HG03378 (cell line): Measurements from ENCODE around the gene EML6.

Source experiments
- ATAC-seq: cut with Tn5 transposase; IDR thresholded peaks from one replicate; pipeline ENCODE4 v1.9.1; 2021; ENCODE audit warnings: mild to moderate bottlenecking, moderate library complexity; ENCODE audit not compliant: unreplicated experiment

The EML6 gene

DNA sequence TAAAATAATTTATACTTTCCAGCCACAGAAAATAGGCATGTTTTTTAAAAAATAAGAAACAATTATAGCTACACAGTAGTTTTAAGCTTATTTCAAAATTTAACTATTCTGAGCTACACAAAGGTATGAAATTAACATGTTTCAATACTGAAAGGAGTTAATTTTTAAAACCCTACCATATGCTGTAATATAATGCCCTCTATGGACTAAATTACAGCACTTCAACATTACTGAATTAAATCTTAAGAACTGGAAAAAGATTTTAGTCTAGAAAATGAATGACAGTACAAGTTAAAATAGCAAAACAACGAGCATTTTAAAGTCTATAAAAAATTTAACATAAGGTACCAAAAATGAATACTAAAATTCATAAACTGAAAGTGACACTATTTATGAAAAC, 290.5 kb downstream of the EML6 start:
- no peak for ATAC-seq

DNA sequence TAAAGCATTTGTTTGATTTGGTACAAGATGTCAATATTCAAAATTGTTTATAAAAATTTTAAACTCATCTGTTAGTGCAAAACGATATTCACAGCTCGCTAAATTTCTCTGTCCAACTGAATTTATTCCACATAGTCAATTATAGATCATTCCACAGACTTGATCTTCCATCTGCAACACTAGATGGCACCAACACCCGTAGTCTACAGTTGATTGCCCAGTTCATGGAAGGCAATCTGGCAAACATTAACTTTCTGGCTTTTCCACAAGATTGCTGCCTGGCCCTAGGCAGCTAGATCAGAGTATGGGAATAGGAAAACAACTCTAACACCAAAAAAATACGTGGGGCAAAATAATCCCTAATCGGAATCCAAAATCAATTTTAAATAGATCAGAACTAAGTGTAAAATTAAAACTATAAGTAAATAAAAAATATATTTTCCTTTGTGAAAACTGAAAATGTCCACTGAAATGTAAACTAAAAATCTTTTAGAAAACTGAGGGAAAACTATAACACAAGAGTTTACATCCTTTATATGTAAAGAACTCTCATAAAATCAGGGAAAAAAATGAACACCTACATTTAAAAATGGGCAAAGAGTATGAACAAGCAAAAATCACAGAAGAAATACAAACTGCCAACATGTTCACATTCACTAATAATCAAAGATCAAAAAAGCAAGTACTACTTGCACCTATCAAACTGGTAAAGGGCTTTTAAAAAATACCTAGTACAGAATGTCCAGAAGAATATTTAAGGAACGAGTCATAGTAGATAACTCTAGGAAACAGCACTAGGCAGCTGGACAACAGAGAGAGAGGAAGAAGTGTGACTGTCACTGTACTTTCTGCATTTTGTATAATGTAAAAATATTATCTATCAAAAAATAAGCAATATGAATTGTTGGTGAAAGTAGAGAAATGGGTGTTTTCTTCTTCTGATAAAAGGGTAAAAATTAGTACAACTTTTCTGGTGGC, 291.8 kb downstream of the EML6 start:
- ATAC-seq: no peak

DNA sequence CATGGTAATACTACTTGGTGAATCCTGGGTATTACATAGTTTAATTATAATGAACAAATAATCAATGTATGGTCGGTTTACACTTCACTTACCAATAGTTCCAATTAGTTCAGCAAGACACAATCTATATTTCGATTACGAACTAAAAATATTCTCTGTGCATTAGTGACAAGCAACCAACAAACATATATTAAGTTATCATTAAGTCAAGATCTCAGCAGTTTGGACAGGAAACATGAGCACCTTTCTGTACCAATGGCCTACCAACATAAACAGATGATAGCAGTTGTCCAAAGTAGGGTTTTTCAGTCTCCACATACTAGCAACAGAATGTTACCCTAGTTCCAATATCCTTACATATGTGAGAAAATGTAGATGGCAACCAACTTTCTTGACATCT, 294.0 kb downstream of the EML6 start:
- ATAC-seq: no peak

DNA sequence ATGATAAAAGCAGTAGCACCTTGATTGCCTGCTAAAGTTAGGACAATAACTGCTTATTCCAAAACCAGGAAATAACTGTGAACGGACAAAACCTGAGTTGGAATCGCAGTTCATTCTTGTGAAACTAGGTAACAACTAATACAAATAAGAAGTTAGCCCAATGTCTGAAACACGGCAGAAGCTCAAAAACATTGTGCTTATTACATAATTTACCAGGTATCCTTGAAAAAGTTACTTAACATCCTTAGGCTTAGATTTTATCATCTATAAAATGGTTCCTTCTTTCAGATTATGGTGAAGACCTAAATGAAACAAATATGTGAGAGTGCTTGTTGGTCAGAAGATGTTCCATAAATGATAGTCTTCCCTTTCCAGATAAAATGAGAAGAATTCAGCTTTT, 294.4 kb downstream of the EML6 start:
- ATAC-seq: no peak

DNA sequence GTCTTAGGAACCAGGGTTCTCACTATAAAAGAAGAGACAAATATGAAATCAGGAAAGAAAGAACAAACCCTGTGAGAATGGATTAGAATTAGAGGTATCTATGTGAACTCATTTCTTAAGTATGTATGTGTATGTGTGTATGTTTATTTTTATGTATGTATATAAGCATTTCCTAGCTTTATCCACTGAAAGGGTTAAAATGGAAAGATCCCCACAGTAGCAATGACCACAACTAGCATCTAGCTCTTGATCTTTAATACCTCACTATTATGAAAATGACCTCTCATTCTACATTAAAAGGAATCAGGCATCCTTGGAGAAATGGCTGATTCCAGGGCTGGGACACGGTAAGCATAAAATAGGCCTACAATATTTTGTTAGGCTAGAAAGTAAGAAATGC, 295.2 kb downstream of the EML6 start:
- ATAC-seq: no peak

DNA sequence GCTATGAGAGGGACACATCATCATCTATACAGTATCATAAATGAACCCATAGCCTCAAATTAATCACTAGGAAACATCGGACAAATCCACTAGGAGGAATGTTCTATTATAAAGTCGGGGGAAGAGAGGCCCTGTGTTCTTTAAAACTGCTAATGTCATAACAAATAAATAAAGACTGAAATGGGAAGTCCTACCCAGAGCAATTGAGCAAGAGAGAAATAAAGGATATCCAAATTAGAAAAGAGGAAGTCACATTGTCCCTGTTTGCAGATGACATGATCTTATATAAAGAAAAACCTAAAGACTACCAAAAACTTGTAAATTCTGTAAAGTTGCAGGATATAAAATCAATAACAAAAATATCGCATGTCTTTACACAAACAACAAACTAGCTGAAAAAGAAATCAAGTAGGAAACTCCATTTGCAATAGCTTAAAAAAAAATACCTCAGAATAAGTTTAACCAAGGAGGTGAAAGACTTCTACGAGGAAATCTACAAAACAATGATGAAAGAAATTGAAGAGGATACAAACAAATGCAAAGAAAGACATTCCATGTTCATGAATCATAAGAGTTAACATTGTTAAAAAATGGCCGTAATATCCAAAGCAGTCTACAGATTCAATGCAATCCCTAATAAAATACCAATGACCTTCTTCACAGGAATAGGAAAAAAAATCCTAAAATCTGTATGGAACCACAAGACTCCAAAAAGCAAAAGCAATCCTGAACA, 296.2 kb downstream of the EML6 start:
- ATAC-seq: no peak
